ENCODE results near the gene TRIM25.

- TF ChIP-seq CTCF (IDR thresholded peaks at IDR 0.05; ENCODE audit: insufficient read depth, low read depth, low read length) (no peak), EZH2 (IDR thresholded peaks at IDR 0.05; ENCODE audit: insufficient read depth, low read length) (no peak)
These were observed 34.6 kb downstream of the TRIM25 start for GRCh38 chr17:56879280-56879679.

Data from astrocyte (in vitro differentiated cells and primary cell).